Measurements from ENCODE around the gene ARRDC1.

Gene ARRDC1

GRCh38 chr9:137632230-137633161, 27.0 kb downstream of the ARRDC1 start:
- no peak for DNase-seq (ENCODE audit: low read depth in 1 of 2, low spot score in 1 of 2)

GRCh38 chr9:137634016-137634415, 28.5 kb downstream of the ARRDC1 start:
- DNase-seq (ENCODE audit: low read depth in 1 of 2, low spot score in 1 of 2), result no peak

- DNase-seq (ENCODE audit: low read depth in 1 of 2, low spot score in 1 of 2), result no peak
Measured at GRCh38 chr9:137638680-137639079, 33.2 kb downstream of the ARRDC1 start.

- no peak for DNase-seq (ENCODE audit: low read depth in 1 of 2, low spot score in 1 of 2)
Measured at GRCh38 chr9:137639303-137640051, 34.0 kb downstream of the ARRDC1 start.

GRCh38 chr9:137640862-137641261, 35.4 kb downstream of the ARRDC1 start:
- DNase-seq (ENCODE audit: low read depth in 1 of 2, low spot score in 1 of 2), result no peak

GRCh38 chr9:137642118-137642601, 36.7 kb downstream of the ARRDC1 start:
- no peak for DNase-seq (ENCODE audit: low read depth in 1 of 2, low spot score in 1 of 2)

- DNase-seq (ENCODE audit: low read depth in 1 of 2, low spot score in 1 of 2), result no peak
Measured at GRCh38 chr9:137642892-137643291, 37.4 kb downstream of the ARRDC1 start.

- no peak for DNase-seq (ENCODE audit: low read depth in 1 of 2, low spot score in 1 of 2)
Measured at GRCh38 chr9:137643921-137644320, 38.4 kb downstream of the ARRDC1 start.

GRCh38 chr9:137645211-137645610, 39.7 kb downstream of the ARRDC1 start:
- no peak for DNase-seq (ENCODE audit: low read depth in 1 of 2, low spot score in 1 of 2)

- DNase-seq (ENCODE audit: low read depth in 1 of 2, low spot score in 1 of 2), result no peak
Measured at GRCh38 chr9:137646341-137646740, 40.9 kb downstream of the ARRDC1 start.

GRCh38 chr9:137647096-137647714, 41.7 kb downstream of the ARRDC1 start:
- no peak for DNase-seq (ENCODE audit: low read depth in 1 of 2, low spot score in 1 of 2)

- no peak for DNase-seq (ENCODE audit: low read depth in 1 of 2, low spot score in 1 of 2)
Measured at GRCh38 chr9:137648396-137648795, 42.9 kb downstream of the ARRDC1 start.

- no peak for DNase-seq (ENCODE audit: low read depth in 1 of 2, low spot score in 1 of 2)
Measured at GRCh38 chr9:137649553-137649952, 44.1 kb downstream of the ARRDC1 start.

GRCh38 chr9:137650259-137650658, 44.8 kb downstream of the ARRDC1 start:
- no peak for DNase-seq (ENCODE audit: low read depth in 1 of 2, low spot score in 1 of 2)

- no peak for DNase-seq (ENCODE audit: low read depth in 1 of 2, low spot score in 1 of 2)
Measured at GRCh38 chr9:137650779-137651178, 45.3 kb downstream of the ARRDC1 start.

- no peak for DNase-seq (ENCODE audit: low read depth in 1 of 2, low spot score in 1 of 2)
Measured at GRCh38 chr9:137656416-137656815, 50.9 kb downstream of the ARRDC1 start.

- DNase-seq (ENCODE audit: low read depth in 1 of 2, low spot score in 1 of 2), result no peak
Measured at GRCh38 chr9:137657606-137658005, 52.1 kb downstream of the ARRDC1 start.

- DNase-seq (ENCODE audit: low read depth in 1 of 2, low spot score in 1 of 2), result no peak
Measured at GRCh38 chr9:137658781-137659180, 53.3 kb downstream of the ARRDC1 start.

GRCh38 chr9:137660144-137660543, 54.7 kb downstream of the ARRDC1 start:
- DNase-seq (ENCODE audit: low read depth in 1 of 2, low spot score in 1 of 2), result no peak

- DNase-seq (ENCODE audit: low read depth in 1 of 2, low spot score in 1 of 2), result no peak
Measured at GRCh38 chr9:137663584-137663983, 58.1 kb downstream of the ARRDC1 start.

GRCh38 chr9:137664676-137665075, 59.2 kb downstream of the ARRDC1 start:
- no peak for DNase-seq (ENCODE audit: low read depth in 1 of 2, low spot score in 1 of 2)
